ENCODE results near the gene TTYH3. TPM values are rescaled to one million over a fixed set of nuclear protein-coding genes. Genes with fewer than 3 reads are reported as not detected.

The TTYH3 gene
- total RNA-seq, 2 donors from 2014 or later = 7.0 to 11.1 TPM

- TF ChIP-seq CTCF (IDR thresholded peaks at IDR 0.05) = no peak
- Histone ChIP-seq H3K4me1 (no peaks in the 10 kb centered on the region), H3K27me3 (no peaks in the 10 kb centered on the region), H3K4me3 (no peak overlapping the region), H3K36me3 (peaks cover 8% of the 10 kb centered on the region), H3K27ac (no peak overlapping the region), H3K9me3 (no peaks in the 10 kb centered on the region)
- no peak for DNase-seq (ENCODE audit: low spot score)
These were observed 24.3 kb downstream of the TTYH3 start for GRCh38 chr7:2655870-2656614.

DNA sequence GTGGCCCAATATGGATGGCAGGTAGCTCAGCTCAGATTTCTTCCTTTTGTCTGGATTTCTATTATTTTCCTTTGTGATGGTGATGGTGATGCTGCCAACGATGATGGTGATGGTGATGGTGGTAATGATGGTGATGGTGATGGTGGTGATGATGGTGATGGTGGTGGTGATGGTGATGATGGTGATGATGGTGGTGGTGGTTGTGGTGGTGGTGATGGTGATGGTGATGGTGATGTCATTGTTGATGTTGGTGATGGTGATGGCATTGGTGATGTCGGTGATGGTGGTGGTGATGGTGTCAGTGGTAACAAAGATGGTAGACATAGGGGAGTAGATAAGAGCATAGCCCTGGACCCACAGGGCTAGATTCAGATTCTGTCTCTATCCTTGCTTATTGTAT lies 25.4 kb downstream of the TTYH3 start:
- Histone ChIP-seq H3K27ac (no peak overlapping the region), H3K4me3 (no peak overlapping the region), H3K4me1 (no peaks in the 10 kb centered on the region), H3K27me3 (no peaks in the 10 kb centered on the region), H3K9me3 (no peaks in the 10 kb centered on the region), H3K36me3 (peaks cover 8% of the 10 kb centered on the region)
- no peak for TF ChIP-seq CTCF (IDR thresholded peaks at IDR 0.05)
- DNase-seq (ENCODE audit: low spot score) = no peak

- H3K4me3 ChIP-seq = no peak overlapping the region
- H3K36me3 ChIP-seq = peaks cover 8% of the 10 kb centered on the region
- peaks cover 0 to 8% of the 10 kb centered on the region in 2 donors for H3K4me1 ChIP-seq
- no peaks in the 10 kb centered on the region for H3K9me3 ChIP-seq
- no peaks in the 10 kb centered on the region for H3K27me3 ChIP-seq
- H3K27ac ChIP-seq = no peak overlapping the region
- no peak for TF ChIP-seq CTCF (IDR thresholded peaks at IDR 0.05)
- no peak for DNase-seq (ENCODE audit: low spot score)
These were observed 26.3 kb downstream of the TTYH3 start for GRCh38 chr7:2657920-2658671.

DNA sequence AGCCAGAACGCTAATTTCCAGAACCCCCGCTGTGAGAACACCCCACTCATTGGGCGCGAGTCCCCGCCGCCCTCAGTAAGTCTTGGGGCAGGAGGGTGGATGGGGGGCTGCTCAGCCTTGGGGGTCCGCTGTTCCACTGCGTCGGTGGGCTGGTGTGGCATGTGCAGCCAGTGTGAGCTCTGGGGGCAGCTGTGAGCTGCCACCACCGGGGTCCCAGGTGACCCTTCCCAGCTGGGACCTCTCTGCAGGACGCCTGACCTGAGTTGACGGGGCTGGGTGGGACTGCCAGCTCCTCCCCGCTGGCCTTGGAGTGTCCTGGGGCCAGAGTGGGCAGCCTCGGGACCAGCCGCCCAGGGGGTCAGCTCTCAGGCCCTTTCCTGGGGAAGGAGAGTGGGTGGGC lies 27.2 kb downstream of the TTYH3 start:
- H3K36me3 ChIP-seq = peaks cover 8% of the 10 kb centered on the region
- H3K27ac ChIP-seq = no peak overlapping the region
- DNase-seq (ENCODE audit: low spot score) = no peak
- no peaks in the 10 kb centered on the region for H3K9me3 ChIP-seq
- no peak for TF ChIP-seq CTCF (IDR thresholded peaks at IDR 0.05)
- H3K27me3 ChIP-seq = no peaks in the 10 kb centered on the region
- H3K4me1 ChIP-seq = peaks cover 0 to 17% of the 10 kb centered on the region in 2 donors
- no peak overlapping the region for H3K4me3 ChIP-seq

- Histone ChIP-seq H3K4me1 (peaks cover 0 to 25% of the 10 kb centered on the region in 2 donors), H3K27ac (peak overlapping the region in 1 of 2 donors; percentile 21), H3K4me3 (no peak overlapping the region), H3K36me3 (peaks cover 8% of the 10 kb centered on the region), H3K9me3 (no peaks in the 10 kb centered on the region), H3K27me3 (no peaks in the 10 kb centered on the region)
- no peak for TF ChIP-seq CTCF (IDR thresholded peaks at IDR 0.05)
- no peak for DNase-seq (ENCODE audit: low spot score)
These were observed 28.0 kb downstream of the TTYH3 start for GRCh38 chr7:2659556-2660358.
